ACC112 (cell line): ENCODE measurements around the gene POU2F3.

Experiments
- H2AFZ ChIP-seq: fragments of 200-600 bp; sonication (generic); one replicate; pipeline ENCODE4 v1.6.0; 2017; ENCODE audit warnings: antibody characterized with exemption, low read length; ENCODE audit not compliant: unreplicated experiment
- H3K27ac ChIP-seq: fragments of 200-600 bp; sonication (generic); 2 replicates; pipeline ENCODE4 v1.5.1; 2014; ENCODE audit warnings: low read depth, mild to moderate bottlenecking, antibody characterized with exemption, low read length, moderate library complexity
- H3K27me3 ChIP-seq: fragments of 200-600 bp; sonication (generic); 2 replicates; pipeline ENCODE4 v1.6.1; 2014; ENCODE audit warnings: mild to moderate bottlenecking, antibody characterized with exemption, low read length, moderate library complexity, mixed read lengths; ENCODE audit not compliant: insufficient read depth
- H3K36me3 ChIP-seq: fragments of 200-600 bp; sonication (generic); 2 replicates; pipeline ENCODE4 v1.6.1; 2016; ENCODE audit warnings: mild to moderate bottlenecking, antibody characterized with exemption, low read length, moderate library complexity, mixed read lengths; ENCODE audit not compliant: insufficient read depth
- H3K4me1 ChIP-seq: fragments of 200-600 bp; sonication (generic); one replicate; pipeline ENCODE4 v1.6.1; 2016; ENCODE audit warnings: low read length, mixed read lengths; ENCODE audit not compliant: insufficient read depth, unreplicated experiment, control insufficient read depth
- H3K4me3 ChIP-seq: fragments of 200-600 bp; sonication (generic); 2 replicates; pipeline ENCODE4 v1.5.1; 2014; ENCODE audit warnings: mild to moderate bottlenecking, low read depth, low read length
- H3K79me2 ChIP-seq: fragments of 200-600 bp; sonication (generic); one replicate; pipeline ENCODE4 v1.6.0; 2016; ENCODE audit warnings: low read length; ENCODE audit not compliant: control insufficient read depth, unreplicated experiment, insufficient read depth

POU2F3 gene

GRCh38 chr11:120210626-120211521 is 29.1 kb upstream of the POU2F3 start, which contains the start of gene OAF:
OAF (plus strand) TSS chr11:120211032; CDS start chr11:120211280, 248 bp downstream.
- Histone ChIP-seq H3K27ac (peak within 1 kb of the TSS; percentile 80), H3K27me3 (no peaks in the 10 kb centered on the region), H2AFZ (peak within 1 kb of the TSS; percentile 100), H3K79me2 (peaks cover 31% of the 10 kb centered on the region), H3K36me3 (no peaks in the 10 kb centered on the region), H3K4me1 (peaks cover 44% of the 10 kb centered on the region), H3K4me3 (peak within 1 kb of the TSS; percentile 85)

- H3K4me1 ChIP-seq, result peaks cover 48% of the 10 kb centered on the region
- H3K27me3 ChIP-seq, result no peaks in the 10 kb centered on the region
- peak overlapping the region; percentile 91 for H2AFZ ChIP-seq
- no peak overlapping the region for H3K27ac ChIP-seq
- no peaks in the 10 kb centered on the region for H3K36me3 ChIP-seq
- H3K79me2 ChIP-seq, result peaks cover 39% of the 10 kb centered on the region
- H3K4me3 ChIP-seq, result peak overlapping the region; percentile 85
Measured at GRCh38 chr11:120211522-120212258, 28.2 kb upstream of the POU2F3 start.

- H3K27me3 ChIP-seq, result no peaks in the 10 kb centered on the region
- H3K27ac ChIP-seq, result no peak overlapping the region
- H3K36me3 ChIP-seq, result no peaks in the 10 kb centered on the region
- peaks cover 48% of the 10 kb centered on the region for H3K4me1 ChIP-seq
- peaks cover 39% of the 10 kb centered on the region for H3K79me2 ChIP-seq
- H3K4me3 ChIP-seq, result peak overlapping the region; percentile 85
- H2AFZ ChIP-seq, result no peak overlapping the region
Measured at GRCh38 chr11:120212259-120212878, 27.6 kb upstream of the POU2F3 start.

- no peak overlapping the region for H3K27ac ChIP-seq
- H3K27me3 ChIP-seq, result no peaks in the 10 kb centered on the region
- peak overlapping the region; percentile 85 for H3K4me3 ChIP-seq
- no peak overlapping the region for H2AFZ ChIP-seq
- H3K4me1 ChIP-seq, result peaks cover 46% of the 10 kb centered on the region
- no peaks in the 10 kb centered on the region for H3K36me3 ChIP-seq
- H3K79me2 ChIP-seq, result peaks cover 39% of the 10 kb centered on the region
Measured at GRCh38 chr11:120212926-120213325, 27.0 kb upstream of the POU2F3 start.

GRCh38 chr11:120214581-120214980 is 25.4 kb upstream of the POU2F3 start:
- Histone ChIP-seq H3K27ac (no peak overlapping the region), H2AFZ (no peak overlapping the region), H3K79me2 (peaks cover 39% of the 10 kb centered on the region), H3K4me1 (peaks cover 40% of the 10 kb centered on the region), H3K36me3 (no peaks in the 10 kb centered on the region), H3K27me3 (no peaks in the 10 kb centered on the region), H3K4me3 (no peak overlapping the region)

GRCh38 chr11:120215634-120216033 is 24.3 kb upstream of the POU2F3 start:
- Histone ChIP-seq H3K4me1 (peaks cover 33% of the 10 kb centered on the region), H3K27me3 (no peaks in the 10 kb centered on the region), H3K4me3 (no peak overlapping the region), H3K36me3 (no peaks in the 10 kb centered on the region), H3K79me2 (peaks cover 39% of the 10 kb centered on the region), H3K27ac (no peak overlapping the region), H2AFZ (no peak overlapping the region)

- Histone ChIP-seq H3K36me3 (no peaks in the 10 kb centered on the region), H3K27me3 (no peaks in the 10 kb centered on the region), H3K4me1 (peaks cover 33% of the 10 kb centered on the region), H3K4me3 (no peak overlapping the region), H2AFZ (no peak overlapping the region), H3K79me2 (peaks cover 36% of the 10 kb centered on the region), H3K27ac (no peak overlapping the region)
Measured at GRCh38 chr11:120216426-120217102, 23.4 kb upstream of the POU2F3 start.

GRCh38 chr11:120217526-120217925 is 22.4 kb upstream of the POU2F3 start:
- Histone ChIP-seq H3K27me3 (no peaks in the 10 kb centered on the region), H2AFZ (no peak overlapping the region), H3K27ac (no peak overlapping the region), H3K36me3 (no peaks in the 10 kb centered on the region), H3K79me2 (peaks cover 28% of the 10 kb centered on the region), H3K4me3 (no peak overlapping the region), H3K4me1 (peaks cover 33% of the 10 kb centered on the region)

- H2AFZ ChIP-seq, result no peak overlapping the region
- H3K4me1 ChIP-seq, result peaks cover 27% of the 10 kb centered on the region
- H3K27ac ChIP-seq, result no peak overlapping the region
- peaks cover 22% of the 10 kb centered on the region for H3K79me2 ChIP-seq
- no peak overlapping the region for H3K4me3 ChIP-seq
- H3K27me3 ChIP-seq, result no peaks in the 10 kb centered on the region
- no peaks in the 10 kb centered on the region for H3K36me3 ChIP-seq
Measured at GRCh38 chr11:120217941-120218694, 21.8 kb upstream of the POU2F3 start.

- Histone ChIP-seq H3K4me1 (peaks cover 22% of the 10 kb centered on the region), H3K36me3 (no peaks in the 10 kb centered on the region), H3K79me2 (peaks cover 17% of the 10 kb centered on the region), H3K4me3 (no peak overlapping the region), H3K27me3 (no peaks in the 10 kb centered on the region), H2AFZ (no peak overlapping the region), H3K27ac (no peak overlapping the region)
Measured at GRCh38 chr11:120218695-120219033, 21.3 kb upstream of the POU2F3 start.
